Lower lobe of right lung (tissue), 2 donors: Measurements from ENCODE around the gene NBAS. TPM values are rescaled to one million over a fixed set of nuclear protein-coding genes. Genes with fewer than 3 reads are reported as not detected.

Source experiments
- ATAC-seq, 2 donors: fragments of 200-7000 bp; cut with Tn5 transposase; one replicate each; pipeline ENCODE4 v1.9.1; 2020 to 2022; ENCODE audit warnings: mild to moderate bottlenecking in 2 of 2, moderate library complexity in 2 of 2
- DNase-seq: peaks from one replicate; pipeline ENCODE4 v3.0.0-alpha.2; 2020
- H3K27ac ChIP-seq: fragments of 200-600 bp; one replicate; pipeline ENCODE4 v1.8.0; 2022
- H3K27me3 ChIP-seq: fragments of 200-600 bp; one replicate; pipeline ENCODE4 v1.8.0; 2022; ENCODE audit warnings: low read depth
- H3K36me3 ChIP-seq: fragments of 200-600 bp; one replicate; pipeline ENCODE4 v1.8.0; 2022; ENCODE audit warnings: mild to moderate bottlenecking
- H3K4me1 ChIP-seq: fragments of 200-600 bp; one replicate; pipeline ENCODE4 v1.8.0; 2022
- H3K4me3 ChIP-seq: fragments of 200-600 bp; one replicate; pipeline ENCODE4 v1.8.0; 2022; ENCODE audit warnings: mild to moderate bottlenecking
- H3K9me3 ChIP-seq: fragments of 200-600 bp; one replicate; pipeline ENCODE4 v1.8.0; 2022
- intact Hi-C: fragments of 100-400 bp; cut with DNase I; formaldehyde crosslinking; loops from one replicate; pipeline ENCODE4 v1.11.0; 2022
- total RNA-seq: library from RNA; stranded (reverse); fragmentation: NEBNext Ultra II Directional; extraction: Animal tissue kit (Norgen Biotek cat#: 25700); gene quantifications from one replicate; pipeline ENCODE4 v1.2.1, GENCODE V29; 2021
- TF ChIP-seq, protein P1 (sequence below): fragments of 200-600 bp; IDR thresholded peaks from one replicate; pipeline ENCODE4 v1.8.0; 2022; ENCODE audit warnings: antibody characterized with exemption, mild to moderate bottlenecking
- donor health status: DM: no; HTN: yes; CAD: no; lungs with severe emphysema.

NBAS gene
- total RNA-seq, 1 donor from 2014 or later: 42.4 TPM

- Histone ChIP-seq H3K27me3 (no peaks in the 10 kb centered on the region), H3K9me3 (no peaks in the 10 kb centered on the region), H3K4me3 (no peak overlapping the region), H3K36me3 (peaks cover 6% of the 10 kb centered on the region), H3K27ac (no peak overlapping the region), H3K4me1 (no peaks in the 10 kb centered on the region)
- ATAC-seq (no peak), DNase-seq (no peak)
- TF ChIP-seq, protein P1, sequence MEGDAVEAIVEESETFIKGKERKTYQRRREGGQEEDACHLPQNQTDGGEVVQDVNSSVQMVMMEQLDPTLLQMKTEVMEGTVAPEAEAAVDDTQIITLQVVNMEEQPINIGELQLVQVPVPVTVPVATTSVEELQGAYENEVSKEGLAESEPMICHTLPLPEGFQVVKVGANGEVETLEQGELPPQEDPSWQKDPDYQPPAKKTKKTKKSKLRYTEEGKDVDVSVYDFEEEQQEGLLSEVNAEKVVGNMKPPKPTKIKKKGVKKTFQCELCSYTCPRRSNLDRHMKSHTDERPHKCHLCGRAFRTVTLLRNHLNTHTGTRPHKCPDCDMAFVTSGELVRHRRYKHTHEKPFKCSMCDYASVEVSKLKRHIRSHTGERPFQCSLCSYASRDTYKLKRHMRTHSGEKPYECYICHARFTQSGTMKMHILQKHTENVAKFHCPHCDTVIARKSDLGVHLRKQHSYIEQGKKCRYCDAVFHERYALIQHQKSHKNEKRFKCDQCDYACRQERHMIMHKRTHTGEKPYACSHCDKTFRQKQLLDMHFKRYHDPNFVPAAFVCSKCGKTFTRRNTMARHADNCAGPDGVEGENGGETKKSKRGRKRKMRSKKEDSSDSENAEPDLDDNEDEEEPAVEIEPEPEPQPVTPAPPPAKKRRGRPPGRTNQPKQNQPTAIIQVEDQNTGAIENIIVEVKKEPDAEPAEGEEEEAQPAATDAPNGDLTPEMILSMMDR: no peak
- intact Hi-C loops: no loop called here
Measured at GRCh38 chr2:15436195-15436594, 124.9 kb downstream of the NBAS start.

DNA sequence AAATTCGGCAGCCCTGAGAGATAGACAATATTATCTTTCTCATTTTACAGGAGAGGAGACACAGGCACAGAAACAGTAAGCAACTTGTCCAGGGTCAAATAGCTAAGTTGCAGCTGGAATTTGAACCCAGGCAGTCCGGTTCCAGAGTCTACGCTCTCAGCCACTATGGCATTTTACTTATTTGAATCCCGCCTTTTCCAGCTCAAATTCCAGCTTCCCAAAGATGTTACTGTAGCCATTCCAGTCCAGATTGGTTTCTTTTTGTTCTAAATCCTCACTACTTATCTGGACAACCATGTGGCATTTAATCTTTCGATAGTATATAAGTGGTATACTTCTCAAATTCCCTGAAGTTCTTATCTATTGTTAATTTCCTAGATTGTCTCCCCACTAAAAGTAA is 125.7 kb downstream of the NBAS start:
- Histone ChIP-seq H3K4me3 (no peak overlapping the region), H3K27me3 (no peaks in the 10 kb centered on the region), H3K4me1 (no peaks in the 10 kb centered on the region), H3K36me3 (peaks cover 6% of the 10 kb centered on the region), H3K27ac (no peak overlapping the region), H3K9me3 (no peaks in the 10 kb centered on the region)
- intact Hi-C loops: no loop called here
- DNase-seq (no peak), ATAC-seq (no peak)
- TF ChIP-seq, protein P1: no peak

- intact Hi-C loops: no loop called here
- DNase-seq (no peak), ATAC-seq (no peak)
- H3K4me1 ChIP-seq: no peaks in the 10 kb centered on the region
- H3K36me3 ChIP-seq: peaks cover 6% of the 10 kb centered on the region
- TF ChIP-seq, protein P1: no peak
- no peak overlapping the region for H3K4me3 ChIP-seq
- no peak overlapping the region for H3K27ac ChIP-seq
- no peaks in the 10 kb centered on the region for H3K27me3 ChIP-seq
- H3K9me3 ChIP-seq: no peaks in the 10 kb centered on the region
Measured at GRCh38 chr2:15432642-15433256, 128.4 kb downstream of the NBAS start.

GRCh38 chr2:15429032-15429431 is 132.1 kb downstream of the NBAS start:
- Histone ChIP-seq H3K9me3 (no peaks in the 10 kb centered on the region), H3K27me3 (no peaks in the 10 kb centered on the region), H3K4me1 (no peaks in the 10 kb centered on the region), H3K27ac (no peak overlapping the region), H3K4me3 (no peak overlapping the region), H3K36me3 (peaks cover 12% of the 10 kb centered on the region)
- intact Hi-C loops: no loop called here
- DNase-seq: no peak
- ATAC-seq: no peak
- TF ChIP-seq, protein P1: no peak

DNA sequence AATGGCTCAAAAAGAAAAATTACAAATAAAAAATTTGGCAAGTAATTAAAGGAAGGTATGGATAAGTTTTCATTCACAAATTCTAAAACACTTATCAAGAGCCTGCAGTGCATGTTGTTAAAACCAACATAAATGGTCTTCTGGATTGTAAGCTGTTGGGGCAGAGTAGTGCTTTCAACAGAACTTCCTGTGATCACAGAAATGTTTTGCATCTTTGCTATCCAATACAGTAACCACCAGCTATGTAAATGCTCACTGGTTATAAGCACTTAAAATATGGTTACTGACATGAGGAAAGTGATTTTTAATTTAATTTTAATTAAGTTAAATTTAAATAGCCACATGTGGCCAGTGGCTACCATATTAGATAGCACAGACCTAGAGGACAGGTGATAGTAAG is 133.1 kb downstream of the NBAS start:
- Histone ChIP-seq H3K9me3 (no peaks in the 10 kb centered on the region), H3K36me3 (peaks cover 23% of the 10 kb centered on the region), H3K27me3 (no peaks in the 10 kb centered on the region), H3K27ac (no peak overlapping the region), H3K4me3 (no peak overlapping the region), H3K4me1 (no peaks in the 10 kb centered on the region)
- intact Hi-C loops: no loop called here
- no peak for DNase-seq
- ATAC-seq: no peak
- TF ChIP-seq, protein P1: no peak
